Measurements from ENCODE around the gene TSPAN32. TPM values are rescaled to one million over a fixed set of nuclear protein-coding genes. Genes with fewer than 3 reads are reported as not detected.
A peak's percentile ranks its signal among the peaks of the same experiment; 100 is the strongest.

Gene TSPAN32
- total RNA-seq, 1 experiment from 2014 or later = not detected

- Histone ChIP-seq H3K36me3 (ENCODE audit: control insufficient read depth in 1 of 2, insufficient read depth in 2 of 2, low read length in 2 of 2) (no peaks in the 10 kb centered on the region), H3K9me3 (ENCODE audit: control insufficient read depth in 1 of 2, insufficient read depth in 1 of 2, low read depth in 1 of 2, low read length in 2 of 2) (no peaks in the 10 kb centered on the region), H3K4me2 (ENCODE audit: low read length) (peak within 1 kb of the TSS; percentile 69), H3K27ac (ENCODE audit: low read depth, low read length) (no peak within 1 kb of the TSS; the same call in 1 of the 2 replicates), H4K20me1 (ENCODE audit: insufficient read depth) (no peaks in the 10 kb centered on the region), H3K79me2 (ENCODE audit: insufficient read depth, low read length) (no peaks in the 10 kb centered on the region), H3K9ac (ENCODE audit: low read length) (peak within 1 kb of the TSS; percentile 48), H3K27me3 (ENCODE audit: insufficient read depth, low read length) (no peaks in the 10 kb centered on the region), H2AFZ (ENCODE audit: low read depth, low read length, poor library complexity, severe bottlenecking) (no peak within 1 kb of the TSS), H3K9me2 (ENCODE audit: insufficient read depth) (no peaks in the 10 kb centered on the region), H3K4me3 (replicated peaks in 1 of 2; ENCODE audit: low read depth in 1 of 2, low read length in 2 of 2) (peak within 1 kb of the TSS; percentile 38 to 56), H3K4me1 (ENCODE audit: control insufficient read depth in 1 of 2, insufficient read depth in 2 of 2, low read length in 2 of 2) (peaks cover 0 to 12% of the 10 kb centered on the region in 2 experiments; a peak in 2 of 4 replicates)
- ATAC-seq = no peak
- BruUV-seq (replicated peaks) = no TSS peak
- RAD21 ChIA-PET (ENCODE audit: low non-redundant PET in 1 of 2, low total read pairs in 2 of 2, uncharacterized antibody in 2 of 2, unreplicated experiment in 2 of 2) = no interaction called here
- CTCF ChIA-PET = no interaction called here
- no peak for DNase-seq (ENCODE audit: low read depth, low spot score)
- POLR2A ChIA-PET = no interaction called here
- TF ChIP-seq SP1 (IDR thresholded peaks at IDR 0.05; ENCODE audit: low read depth) (no peak), SRF (IDR thresholded peaks at IDR 0.05; ENCODE audit: low read depth) (no peak), ZNF274 (IDR thresholded peaks at IDR 0.05; ENCODE audit: low read depth, low read length) (no peak), EZH2phosphoT487 (IDR thresholded peaks at IDR 0.05; ENCODE audit: borderline replicate concordance) (no peak), RAD21 (IDR thresholded peaks at IDR 0.05; ENCODE audit: low read depth) (no peak), POLR2AphosphoS5 (IDR thresholded peaks at IDR 0.05; ENCODE audit: low read depth, low read length) (no peak), TCF7L2 (IDR thresholded peaks at IDR 0.05; ENCODE audit: borderline replicate concordance, extremely low read depth, insufficient read depth, insufficient read length) (no peak), POLR2A (IDR thresholded peaks at IDR 0.05; ENCODE audit: borderline replicate concordance, extremely low read depth, insufficient read depth, insufficient read length) (no peak), EZH2 (IDR thresholded peaks at IDR 0.05) (no peak), YY1 (IDR thresholded peaks at IDR 0.05; ENCODE audit: extremely low read depth, insufficient replicate concordance, low read depth, low read length) (no peak), ZFX (IDR thresholded peaks at IDR 0.05) (no peak), CEBPB (IDR thresholded peaks at IDR 0.05; ENCODE audit: low read depth) (no peak), EGR1 (IDR thresholded peaks at IDR 0.05; ENCODE audit: low read depth) (no peak)
- TF ChIP-seq, protein P1, sequence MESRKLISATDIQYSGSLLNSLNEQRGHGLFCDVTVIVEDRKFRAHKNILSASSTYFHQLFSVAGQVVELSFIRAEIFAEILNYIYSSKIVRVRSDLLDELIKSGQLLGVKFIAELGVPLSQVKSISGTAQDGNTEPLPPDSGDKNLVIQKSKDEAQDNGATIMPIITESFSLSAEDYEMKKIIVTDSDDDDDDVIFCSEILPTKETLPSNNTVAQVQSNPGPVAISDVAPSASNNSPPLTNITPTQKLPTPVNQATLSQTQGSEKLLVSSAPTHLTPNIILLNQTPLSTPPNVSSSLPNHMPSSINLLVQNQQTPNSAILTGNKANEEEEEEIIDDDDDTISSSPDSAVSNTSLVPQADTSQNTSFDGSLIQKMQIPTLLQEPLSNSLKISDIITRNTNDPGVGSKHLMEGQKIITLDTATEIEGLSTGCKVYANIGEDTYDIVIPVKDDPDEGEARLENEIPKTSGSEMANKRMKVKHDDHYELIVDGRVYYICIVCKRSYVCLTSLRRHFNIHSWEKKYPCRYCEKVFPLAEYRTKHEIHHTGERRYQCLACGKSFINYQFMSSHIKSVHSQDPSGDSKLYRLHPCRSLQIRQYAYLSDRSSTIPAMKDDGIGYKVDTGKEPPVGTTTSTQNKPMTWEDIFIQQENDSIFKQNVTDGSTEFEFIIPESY (IDR thresholded peaks at IDR 0.05; ENCODE audit: extremely low read depth, insufficient replicate concordance, low read length) = no peak
- TF ChIP-seq, protein P2, sequence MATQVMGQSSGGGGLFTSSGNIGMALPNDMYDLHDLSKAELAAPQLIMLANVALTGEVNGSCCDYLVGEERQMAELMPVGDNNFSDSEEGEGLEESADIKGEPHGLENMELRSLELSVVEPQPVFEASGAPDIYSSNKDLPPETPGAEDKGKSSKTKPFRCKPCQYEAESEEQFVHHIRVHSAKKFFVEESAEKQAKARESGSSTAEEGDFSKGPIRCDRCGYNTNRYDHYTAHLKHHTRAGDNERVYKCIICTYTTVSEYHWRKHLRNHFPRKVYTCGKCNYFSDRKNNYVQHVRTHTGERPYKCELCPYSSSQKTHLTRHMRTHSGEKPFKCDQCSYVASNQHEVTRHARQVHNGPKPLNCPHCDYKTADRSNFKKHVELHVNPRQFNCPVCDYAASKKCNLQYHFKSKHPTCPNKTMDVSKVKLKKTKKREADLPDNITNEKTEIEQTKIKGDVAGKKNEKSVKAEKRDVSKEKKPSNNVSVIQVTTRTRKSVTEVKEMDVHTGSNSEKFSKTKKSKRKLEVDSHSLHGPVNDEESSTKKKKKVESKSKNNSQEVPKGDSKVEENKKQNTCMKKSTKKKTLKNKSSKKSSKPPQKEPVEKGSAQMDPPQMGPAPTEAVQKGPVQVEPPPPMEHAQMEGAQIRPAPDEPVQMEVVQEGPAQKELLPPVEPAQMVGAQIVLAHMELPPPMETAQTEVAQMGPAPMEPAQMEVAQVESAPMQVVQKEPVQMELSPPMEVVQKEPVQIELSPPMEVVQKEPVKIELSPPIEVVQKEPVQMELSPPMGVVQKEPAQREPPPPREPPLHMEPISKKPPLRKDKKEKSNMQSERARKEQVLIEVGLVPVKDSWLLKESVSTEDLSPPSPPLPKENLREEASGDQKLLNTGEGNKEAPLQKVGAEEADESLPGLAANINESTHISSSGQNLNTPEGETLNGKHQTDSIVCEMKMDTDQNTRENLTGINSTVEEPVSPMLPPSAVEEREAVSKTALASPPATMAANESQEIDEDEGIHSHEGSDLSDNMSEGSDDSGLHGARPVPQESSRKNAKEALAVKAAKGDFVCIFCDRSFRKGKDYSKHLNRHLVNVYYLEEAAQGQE (IDR thresholded peaks at IDR 0.05; ENCODE audit: low read depth) = no peak
- intact Hi-C loops (cut with micrococcal nuclease) = no loop called here
These were observed 31.3 kb upstream of the TSPAN32 start, which contains the start of gene ASCL2 for GRCh38 chr11:2270322-2271076. Gene ASCL2, minus strand, starts transcription at chr11:2270588. Its CDS starts 256 bp downstream, at chr11:2270332.

Measured in HCT116 (cell line).